Mesendoderm (in vitro differentiated cells): ENCODE results near the gene TOPAZ1.

Experiments used
- DNase-seq: peaks from one replicate; pipeline ENCODE4 v3.0.0; 2013
- H2AK5ac ChIP-seq: 2 replicates; pipeline ENCODE4 v1.6.1; 2013; ENCODE audit warnings: low read length, inconsistent platforms
- H2BK120ac ChIP-seq: 2 replicates; pipeline ENCODE4 v1.6.1; 2013; ENCODE audit warnings: low read depth, mild to moderate bottlenecking, low read length, moderate library complexity, mixed read lengths
- H2BK15ac ChIP-seq: replicated peaks from 2 replicates; pipeline ENCODE4 v1.6.1; 2013; ENCODE audit warnings: low read depth, mild to moderate bottlenecking, moderate library complexity
- H2BK5ac ChIP-seq: 2 replicates; pipeline ENCODE4 v1.6.1; 2013; ENCODE audit warnings: low read length, inconsistent platforms
- H3K18ac ChIP-seq: 2 replicates; pipeline ENCODE4 v1.6.1; 2013; ENCODE audit warnings: mild to moderate bottlenecking, low read length, mixed read lengths
- H3K23ac ChIP-seq: one replicate; pipeline ENCODE4 v1.6.1; 2013; ENCODE audit warnings: low read length
- H3K27ac ChIP-seq: 2 replicates; pipeline ENCODE4 v1.5.1; 2013; ENCODE audit warnings: low read depth, mild to moderate bottlenecking, inconsistent platforms, low read length, moderate library complexity
- H3K27me3 ChIP-seq: 2 replicates; pipeline ENCODE4 v1.6.1; 2013; ENCODE audit warnings: low read length, control low read depth, mild to moderate bottlenecking, inconsistent platforms; ENCODE audit not compliant: insufficient read depth, poor library complexity
- H3K36me3 ChIP-seq: 2 replicates; pipeline ENCODE4 v1.6.1; 2013; ENCODE audit warnings: low read length, inconsistent platforms; ENCODE audit not compliant: control insufficient read depth, insufficient read depth
- H3K4ac ChIP-seq: one replicate; pipeline ENCODE4 v1.6.1; 2013; ENCODE audit warnings: low read depth, mild to moderate bottlenecking, low read length, moderate library complexity
- H3K4me1 ChIP-seq: 2 replicates; pipeline ENCODE4 v1.6.1; 2013; ENCODE audit warnings: low read depth, low read length, inconsistent platforms; ENCODE audit not compliant: control insufficient read depth
- H3K4me2 ChIP-seq: 2 replicates; pipeline ENCODE4 v1.6.1; 2013; ENCODE audit warnings: low read length
- H3K4me3 ChIP-seq: 2 replicates; pipeline ENCODE4 v1.5.1; 2013; ENCODE audit warnings: mild to moderate bottlenecking, low read length
- H3K56ac ChIP-seq: one replicate; pipeline ENCODE4 v1.6.1; 2013; ENCODE audit warnings: low read length
- H3K79me1 ChIP-seq: 2 replicates; pipeline ENCODE4 v1.6.1; 2013; ENCODE audit warnings: low read length, inconsistent platforms
- H3K79me2 ChIP-seq: 2 replicates; pipeline ENCODE4 v1.6.1; 2013; ENCODE audit warnings: mild to moderate bottlenecking, low read length; ENCODE audit not compliant: control insufficient read depth, insufficient read depth
- H3K9ac ChIP-seq: 2 replicates; pipeline ENCODE4 v1.6.1; 2013; ENCODE audit warnings: low read length, inconsistent platforms
- H4K5ac ChIP-seq: one replicate; pipeline ENCODE4 v1.6.1; 2013; ENCODE audit warnings: low read length
- H4K8ac ChIP-seq: one replicate; pipeline ENCODE4 v1.6.1; 2013; ENCODE audit warnings: low read depth, mild to moderate bottlenecking, control low read depth, low read length, moderate library complexity
- WGBS: extraction: QIAGEN DNeasy Blood & Tissue Kit; methylation state at CpG from one replicate; pipeline ENCODE4 v1.1.7; 2013; ENCODE audit warnings: low lambda C conversion rate, missing lambda C conversion rate; ENCODE audit not compliant: insufficient coverage; ENCODE audit errors: extremely low coverage; 5-methylcytosine and 5-hydroxymethylcytosine counted together

TOPAZ1 gene

GRCh38 chr3:44292947-44293346 is 51.3 kb downstream of the TOPAZ1 start:
- H3K56ac ChIP-seq, result no peak overlapping the region
- no peak overlapping the region for H2BK120ac ChIP-seq
- no peak overlapping the region for H3K9ac ChIP-seq
- no peak overlapping the region for H3K27ac ChIP-seq
- DNase-seq, result no peak
- H2BK15ac ChIP-seq, result no peak overlapping the region
- H3K4me3 ChIP-seq, result no peak overlapping the region
- no CpG with 5 or more reads among the region's 1 CpG for WGBS
- H4K8ac ChIP-seq, result no peak overlapping the region
- H2AK5ac ChIP-seq, result no peak overlapping the region
- no peaks in the 10 kb centered on the region for H3K4me1 ChIP-seq
- no peak overlapping the region for H3K4me2 ChIP-seq
- H3K18ac ChIP-seq, result no peak overlapping the region
- H3K79me2 ChIP-seq, result no peaks in the 10 kb centered on the region
- H4K5ac ChIP-seq, result no peak overlapping the region
- no peaks in the 10 kb centered on the region for H3K79me1 ChIP-seq
- no peaks in the 10 kb centered on the region for H3K27me3 ChIP-seq
- H3K23ac ChIP-seq, result no peak overlapping the region
- H2BK5ac ChIP-seq, result no peak overlapping the region
- H3K4ac ChIP-seq, result no peak overlapping the region
- H3K36me3 ChIP-seq, result no peaks in the 10 kb centered on the region

GRCh38 chr3:44297255-44297654 is 55.6 kb downstream of the TOPAZ1 start:
- Histone ChIP-seq H2BK15ac (no peak overlapping the region), H3K18ac (no peak overlapping the region), H2BK5ac (no peak overlapping the region), H3K27me3 (no peaks in the 10 kb centered on the region), H3K36me3 (no peaks in the 10 kb centered on the region), H4K5ac (no peak overlapping the region), H3K9ac (no peak overlapping the region), H3K4me2 (no peak overlapping the region), H3K79me2 (no peaks in the 10 kb centered on the region), H3K4me1 (no peaks in the 10 kb centered on the region), H3K56ac (no peak overlapping the region), H4K8ac (no peak overlapping the region), H3K27ac (no peak overlapping the region), H3K23ac (no peak overlapping the region), H2BK120ac (no peak overlapping the region), H2AK5ac (no peak overlapping the region), H3K79me1 (no peaks in the 10 kb centered on the region), H3K4ac (no peak overlapping the region), H3K4me3 (no peak overlapping the region)
- no peak for DNase-seq

GRCh38 chr3:44301746-44302145 is 60.1 kb downstream of the TOPAZ1 start:
- no peak overlapping the region for H3K18ac ChIP-seq
- H3K4ac ChIP-seq, result no peak overlapping the region
- H3K23ac ChIP-seq, result no peak overlapping the region
- no peak overlapping the region for H3K56ac ChIP-seq
- no peak overlapping the region for H4K8ac ChIP-seq
- no peak overlapping the region for H4K5ac ChIP-seq
- H3K27ac ChIP-seq, result no peak overlapping the region
- H3K27me3 ChIP-seq, result no peaks in the 10 kb centered on the region
- no peak overlapping the region for H3K4me2 ChIP-seq
- no peak overlapping the region for H3K4me3 ChIP-seq
- H3K4me1 ChIP-seq, result no peaks in the 10 kb centered on the region
- WGBS, result no CpG with 5 or more reads among the region's 3 CpGs
- H3K9ac ChIP-seq, result no peak overlapping the region
- no peak overlapping the region for H2BK5ac ChIP-seq
- H3K79me2 ChIP-seq, result no peaks in the 10 kb centered on the region
- H2BK15ac ChIP-seq, result no peak overlapping the region
- H2BK120ac ChIP-seq, result no peak overlapping the region
- no peak for DNase-seq
- H3K79me1 ChIP-seq, result no peaks in the 10 kb centered on the region
- no peaks in the 10 kb centered on the region for H3K36me3 ChIP-seq
- no peak overlapping the region for H2AK5ac ChIP-seq

- Histone ChIP-seq H2BK120ac (no peak overlapping the region), H2BK5ac (no peak overlapping the region), H2AK5ac (no peak overlapping the region), H3K56ac (no peak overlapping the region), H3K4ac (no peak overlapping the region), H3K79me2 (no peaks in the 10 kb centered on the region), H4K5ac (no peak overlapping the region), H3K9ac (no peak overlapping the region), H3K4me3 (no peak overlapping the region), H3K23ac (no peak overlapping the region), H2BK15ac (no peak overlapping the region), H4K8ac (no peak overlapping the region), H3K4me1 (no peaks in the 10 kb centered on the region), H3K79me1 (no peaks in the 10 kb centered on the region), H3K4me2 (no peak overlapping the region), H3K36me3 (no peaks in the 10 kb centered on the region), H3K27me3 (no peaks in the 10 kb centered on the region), H3K27ac (no peak overlapping the region), H3K18ac (no peak overlapping the region)
- DNase-seq, result no peak
Observed at GRCh38 chr3:44309500-44309899, 67.8 kb downstream of the TOPAZ1 start.

- Histone ChIP-seq H3K4me1 (no peaks in the 10 kb centered on the region), H3K79me1 (no peaks in the 10 kb centered on the region), H3K27ac (no peak overlapping the region), H2BK15ac (no peak overlapping the region), H3K56ac (no peak overlapping the region), H4K5ac (no peak overlapping the region), H2BK120ac (no peak overlapping the region), H2AK5ac (no peak overlapping the region), H3K79me2 (no peaks in the 10 kb centered on the region), H3K4me3 (no peak overlapping the region), H4K8ac (no peak overlapping the region), H3K23ac (no peak overlapping the region), H3K18ac (no peak overlapping the region), H3K27me3 (no peaks in the 10 kb centered on the region), H3K36me3 (no peaks in the 10 kb centered on the region), H3K4me2 (no peak overlapping the region), H3K9ac (no peak overlapping the region), H2BK5ac (no peak overlapping the region), H3K4ac (no peak overlapping the region)
- peak; percentile 76 for DNase-seq
- no CpG with 5 or more reads among the region's 8 CpGs for WGBS
Observed at GRCh38 chr3:44318891-44319311, 77.2 kb downstream of the TOPAZ1 start.

GRCh38 chr3:44321335-44321734 is 79.6 kb downstream of the TOPAZ1 start:
- H2BK120ac ChIP-seq, result no peak overlapping the region
- no peak overlapping the region for H4K8ac ChIP-seq
- no peaks in the 10 kb centered on the region for H3K36me3 ChIP-seq
- H2BK5ac ChIP-seq, result no peak overlapping the region
- no peak overlapping the region for H4K5ac ChIP-seq
- no peak overlapping the region for H2AK5ac ChIP-seq
- no peak overlapping the region for H3K4me3 ChIP-seq
- H3K27ac ChIP-seq, result no peak overlapping the region
- H3K4ac ChIP-seq, result no peak overlapping the region
- WGBS, result no CpG with 5 or more reads among the region's 3 CpGs
- no peak overlapping the region for H3K9ac ChIP-seq
- H3K4me2 ChIP-seq, result no peak overlapping the region
- no peak overlapping the region for H3K23ac ChIP-seq
- H2BK15ac ChIP-seq, result no peak overlapping the region
- H3K79me1 ChIP-seq, result no peaks in the 10 kb centered on the region
- no peak overlapping the region for H3K18ac ChIP-seq
- no peaks in the 10 kb centered on the region for H3K27me3 ChIP-seq
- peak; percentile 19 for DNase-seq
- no peaks in the 10 kb centered on the region for H3K4me1 ChIP-seq
- H3K56ac ChIP-seq, result no peak overlapping the region
- no peaks in the 10 kb centered on the region for H3K79me2 ChIP-seq
